HG02588 (cell line): Measurements from ENCODE around the gene NFATC2.
"Not testable (repeated sequence)": the region's sequence is repeated elsewhere in the genome, so short reads cannot be mapped to it uniquely, and the experiment has no call there.

Source experiments
- ATAC-seq: cut with Tn5 transposase; IDR thresholded peaks from one replicate; pipeline ENCODE4 v1.9.1; 2021; ENCODE audit warnings: mild to moderate bottlenecking, moderate library complexity; ENCODE audit not compliant: unreplicated experiment

NFATC2 gene

GRCh38 chr20:51569815-51570738, 27.6 kb upstream of the NFATC2 start:
- no peak for ATAC-seq

GRCh38 chr20:51568533-51568932, 26.0 kb upstream of the NFATC2 start:
- ATAC-seq, result not testable (repeated sequence)

GRCh38 chr20:51567622-51568021, 25.1 kb upstream of the NFATC2 start:
- ATAC-seq, result no peak

- no peak for ATAC-seq
Observed at GRCh38 chr20:51566594-51566993, 24.1 kb upstream of the NFATC2 start.

GRCh38 chr20:51565298-51566144, 23.0 kb upstream of the NFATC2 start:
- ATAC-seq, result no peak

- no peak for ATAC-seq
Observed at GRCh38 chr20:51563486-51564332, 21.2 kb upstream of the NFATC2 start.

- ATAC-seq, result no peak
Observed at GRCh38 chr20:51563174-51563485, 20.6 kb upstream of the NFATC2 start.

- no peak for ATAC-seq
Observed at GRCh38 chr20:51562332-51563173, 20.0 kb upstream of the NFATC2 start.

GRCh38 chr20:51562027-51562331, 19.5 kb upstream of the NFATC2 start:
- ATAC-seq, result no peak

- ATAC-seq, result no peak
Observed at GRCh38 chr20:51560550-51561307, 18.2 kb upstream of the NFATC2 start.

GRCh38 chr20:51560042-51560441, 17.5 kb upstream of the NFATC2 start:
- no peak for ATAC-seq

GRCh38 chr20:51554538-51555165, 12.1 kb upstream of the NFATC2 start:
- ATAC-seq, result no peak

- ATAC-seq, result no peak
Observed at GRCh38 chr20:51553897-51554486, 11.5 kb upstream of the NFATC2 start.

GRCh38 chr20:51551186-51551585, 8.7 kb upstream of the NFATC2 start:
- ATAC-seq, result no peak

- no peak for ATAC-seq
Observed at GRCh38 chr20:51549474-51549873, 7.0 kb upstream of the NFATC2 start.

GRCh38 chr20:51547951-51548350, 5.4 kb upstream of the NFATC2 start:
- no peak for ATAC-seq

- ATAC-seq, result no peak
Observed at GRCh38 chr20:51545515-51545914, 3.0 kb upstream of the NFATC2 start.

GRCh38 chr20:51543422-51543788, 886 bp upstream of the NFATC2 start:
- no peak for ATAC-seq

GRCh38 chr20:51542033-51542570, 417 bp downstream of the NFATC2 start:
- ATAC-seq, result peak; percentile 44
